ENCODE results near the gene ZNF354C.
"Not testable (repeated sequence)": the region's sequence is repeated elsewhere in the genome, so short reads cannot be mapped to it uniquely, and the experiment has no call there.

Gene ZNF354C

GRCh38 chr5:179060116-179061008 lies at the start of gene ZNF354C:
TSS of gene ZNF354C (plus strand) at chr5:179060373. CDS start at chr5:179062069, 1,696 bp downstream.
- peak; percentile 76 to 79 for DNase-seq (ENCODE audit: low read depth in 2 of 2)

- peak; percentile 87 to 89 for DNase-seq (ENCODE audit: low read depth in 2 of 2)
These were observed 36.5 kb upstream of the ZNF354C start, which contains the start of gene ZNF879 for GRCh38 chr5:179023528-179024189. TSS of gene ZNF879 (plus strand) at chr5:179023804. CDS start at chr5:179025005, 1,201 bp downstream.

- DNase-seq (ENCODE audit: low read depth in 2 of 2), result no peak
These were observed 27.1 kb upstream of the ZNF354C start for GRCh38 chr5:179033004-179033580.

GRCh38 chr5:179044765-179045164 lies 15.4 kb upstream of the ZNF354C start:
- no peak for DNase-seq (ENCODE audit: low read depth in 2 of 2)

GRCh38 chr5:179051784-179052183 lies 8.4 kb upstream of the ZNF354C start:
- no peak for DNase-seq (ENCODE audit: low read depth in 2 of 2)

GRCh38 chr5:179054036-179054785 lies 6.0 kb upstream of the ZNF354C start:
- DNase-seq (ENCODE audit: low read depth in 2 of 2), result no peak

GRCh38 chr5:179054876-179055275 lies 5.3 kb upstream of the ZNF354C start:
- no peak for DNase-seq (ENCODE audit: low read depth in 2 of 2)

GRCh38 chr5:179055436-179055835 lies 4.7 kb upstream of the ZNF354C start:
- no peak for DNase-seq (ENCODE audit: low read depth in 2 of 2)

GRCh38 chr5:179055841-179056240 lies 4.3 kb upstream of the ZNF354C start:
- DNase-seq (ENCODE audit: low read depth in 2 of 2), result no peak

GRCh38 chr5:179061025-179061424 lies 852 bp downstream of the ZNF354C start:
- no peak for DNase-seq (ENCODE audit: low read depth in 2 of 2)

GRCh38 chr5:179065703-179066102 lies 5.5 kb downstream of the ZNF354C start:
- no peak for DNase-seq (ENCODE audit: low read depth in 2 of 2)

GRCh38 chr5:179079165-179079987 lies 19.2 kb downstream of the ZNF354C start:
- DNase-seq (ENCODE audit: low read depth in 2 of 2), result no peak

GRCh38 chr5:179080724-179081123 lies 20.6 kb downstream of the ZNF354C start:
- no peak for DNase-seq (ENCODE audit: low read depth in 2 of 2)

GRCh38 chr5:179089502-179089901 lies 29.3 kb downstream of the ZNF354C start:
- DNase-seq (ENCODE audit: low read depth in 2 of 2), result no peak

GRCh38 chr5:179101282-179101681 lies 41.1 kb downstream of the ZNF354C start:
- DNase-seq (ENCODE audit: low read depth in 2 of 2), result not testable (repeated sequence)

- no peak for DNase-seq (ENCODE audit: low read depth in 2 of 2)
These were observed 50.4 kb downstream of the ZNF354C start for GRCh38 chr5:179110528-179110927.

GRCh38 chr5:179111267-179112207 lies 51.4 kb downstream of the ZNF354C start:
- no peak for DNase-seq (ENCODE audit: low read depth in 2 of 2)

GRCh38 chr5:179112469-179113142 lies 52.4 kb downstream of the ZNF354C start:
- no peak for DNase-seq (ENCODE audit: low read depth in 2 of 2)

- no peak for DNase-seq (ENCODE audit: low read depth in 2 of 2)
These were observed 53.0 kb downstream of the ZNF354C start for GRCh38 chr5:179113143-179113530.
